Measurements from ENCODE around the gene SRF. TPM values are rescaled to one million over a fixed set of nuclear protein-coding genes. Genes with fewer than 3 reads are reported as not detected.
A peak's percentile ranks its signal among the peaks of the same experiment; 100 is the strongest.

Gene SRF
- total RNA-seq, 6 donors from 2014 or later, result 25.1 to 40.6 (median 30.8) TPM

GRCh38 chr6:43189776-43190304 is 18.8 kb downstream of the SRF start:
- ATAC-seq (ENCODE audit: low FRiP score in 2 of 2) (no peak), DNase-seq (no peak)
- no peaks in the 10 kb centered on the region for H3K27me3 ChIP-seq
- no peak overlapping the region for H3K27ac ChIP-seq
- no peaks in the 10 kb centered on the region for H3K9me3 ChIP-seq
- peaks cover 7 to 80% (median 59%) of the 10 kb centered on the region in 4 donors for H3K36me3 ChIP-seq
- TF ChIP-seq EP300 (IDR thresholded peaks at IDR 0.05) (no peak), POLR2A (IDR thresholded peaks at IDR 0.05) (no peak), POLR2AphosphoS5 (IDR thresholded peaks at IDR 0.05) (no peak)
- TF ChIP-seq, protein P1, sequence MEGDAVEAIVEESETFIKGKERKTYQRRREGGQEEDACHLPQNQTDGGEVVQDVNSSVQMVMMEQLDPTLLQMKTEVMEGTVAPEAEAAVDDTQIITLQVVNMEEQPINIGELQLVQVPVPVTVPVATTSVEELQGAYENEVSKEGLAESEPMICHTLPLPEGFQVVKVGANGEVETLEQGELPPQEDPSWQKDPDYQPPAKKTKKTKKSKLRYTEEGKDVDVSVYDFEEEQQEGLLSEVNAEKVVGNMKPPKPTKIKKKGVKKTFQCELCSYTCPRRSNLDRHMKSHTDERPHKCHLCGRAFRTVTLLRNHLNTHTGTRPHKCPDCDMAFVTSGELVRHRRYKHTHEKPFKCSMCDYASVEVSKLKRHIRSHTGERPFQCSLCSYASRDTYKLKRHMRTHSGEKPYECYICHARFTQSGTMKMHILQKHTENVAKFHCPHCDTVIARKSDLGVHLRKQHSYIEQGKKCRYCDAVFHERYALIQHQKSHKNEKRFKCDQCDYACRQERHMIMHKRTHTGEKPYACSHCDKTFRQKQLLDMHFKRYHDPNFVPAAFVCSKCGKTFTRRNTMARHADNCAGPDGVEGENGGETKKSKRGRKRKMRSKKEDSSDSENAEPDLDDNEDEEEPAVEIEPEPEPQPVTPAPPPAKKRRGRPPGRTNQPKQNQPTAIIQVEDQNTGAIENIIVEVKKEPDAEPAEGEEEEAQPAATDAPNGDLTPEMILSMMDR (IDR thresholded peaks at IDR 0.05), result no peak
- WGBS, 2 donors, result 86 to 89% methylated on average over 6 of the region's 6 CpGs
- no peak overlapping the region for H3K4me3 ChIP-seq
- H3K4me1 ChIP-seq, result no peaks in the 10 kb centered on the region

GRCh38 chr6:43192911-43193310 is 21.8 kb downstream of the SRF start:
- ATAC-seq (ENCODE audit: low FRiP score in 2 of 2) (no peak), DNase-seq (peak in 1 of 2 donors; percentile 6)
- Histone ChIP-seq H3K27ac (no peak overlapping the region), H3K4me3 (no peak overlapping the region), H3K4me1 (no peaks in the 10 kb centered on the region), H3K9me3 (no peaks in the 10 kb centered on the region), H3K27me3 (no peaks in the 10 kb centered on the region), H3K36me3 (peaks cover 7 to 83% (median 63%) of the 10 kb centered on the region in 4 donors)
- TF ChIP-seq POLR2AphosphoS5 (IDR thresholded peaks at IDR 0.05) (no peak), POLR2A (IDR thresholded peaks at IDR 0.05) (no peak), EP300 (IDR thresholded peaks at IDR 0.05) (no peak)
- TF ChIP-seq, protein P1 (IDR thresholded peaks at IDR 0.05), result no peak
- WGBS, 2 donors, result 94% methylated on average over 9 of the region's 9 CpGs

DNA sequence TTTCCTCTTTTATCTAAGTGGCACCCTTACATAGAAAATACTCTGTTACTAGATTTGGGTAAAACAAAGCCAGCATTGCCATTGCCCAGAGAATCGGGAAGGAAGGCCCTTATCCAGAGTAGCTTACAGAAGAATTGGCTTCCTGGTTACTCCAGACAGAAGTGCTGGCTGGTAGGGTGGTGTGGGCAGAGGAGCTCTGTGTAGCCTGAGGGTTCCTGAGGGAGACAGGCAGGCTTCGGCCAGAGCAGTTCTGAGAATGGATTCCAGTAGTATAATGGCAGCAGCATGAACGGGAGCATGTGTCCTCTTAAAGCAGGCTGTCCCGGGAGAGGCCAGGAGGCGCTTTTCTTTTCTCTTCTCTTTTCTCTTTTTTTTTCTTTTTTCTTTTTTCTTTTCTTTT is 22.9 kb downstream of the SRF start:
- Histone ChIP-seq H3K36me3 (peaks cover 2 to 83% (median 62%) of the 10 kb centered on the region in 4 donors), H3K9me3 (no peaks in the 10 kb centered on the region), H3K4me1 (no peaks in the 10 kb centered on the region), H3K4me3 (no peak overlapping the region), H3K27me3 (no peaks in the 10 kb centered on the region), H3K27ac (no peak overlapping the region)
- no peak for ATAC-seq (ENCODE audit: low FRiP score in 2 of 2)
- WGBS, 2 donors, result 90 to 98% methylated on average over 5 of the region's 5 CpGs
- peak in 1 of 2 donors; percentile 2 for DNase-seq
- TF ChIP-seq POLR2A (IDR thresholded peaks at IDR 0.05) (no peak), EP300 (IDR thresholded peaks at IDR 0.05) (no peak), POLR2AphosphoS5 (IDR thresholded peaks at IDR 0.05) (no peak)
- TF ChIP-seq, protein P1 (IDR thresholded peaks at IDR 0.05), result no peak

- Histone ChIP-seq H3K36me3 (peaks cover 0 to 89% (median 72%) of the 10 kb centered on the region in 4 donors), H3K4me3 (no peak overlapping the region), H3K4me1 (no peaks in the 10 kb centered on the region), H3K9me3 (no peaks in the 10 kb centered on the region), H3K27ac (no peak overlapping the region), H3K27me3 (no peaks in the 10 kb centered on the region)
- ATAC-seq (ENCODE audit: low FRiP score in 2 of 2) (no peak), DNase-seq (peak in 1 of 2 donors; percentile 11)
- TF ChIP-seq, protein P1 (IDR thresholded peaks at IDR 0.05), result no peak
- TF ChIP-seq POLR2A (IDR thresholded peaks at IDR 0.05) (no peak), POLR2AphosphoS5 (IDR thresholded peaks at IDR 0.05) (no peak), EP300 (IDR thresholded peaks at IDR 0.05) (no peak)
- WGBS, 2 donors, result 83 to 93% methylated on average over 3 to 5 of the region's 5 CpGs
These were observed 25.3 kb downstream of the SRF start for GRCh38 chr6:43196337-43196736.

- ATAC-seq (ENCODE audit: low FRiP score in 2 of 2), result no peak
- no peak overlapping the region for H3K4me3 ChIP-seq
- H3K27ac ChIP-seq, result no peak overlapping the region
- 78 to 88% methylated on average over 5 to 6 of the region's 6 CpGs for WGBS, 2 donors
- H3K9me3 ChIP-seq, result no peaks in the 10 kb centered on the region
- H3K27me3 ChIP-seq, result no peaks in the 10 kb centered on the region
- peak in 1 of 2 donors; percentile 12 for DNase-seq
- peaks cover 0 to 74% (median 50%) of the 10 kb centered on the region in 4 donors for H3K36me3 ChIP-seq
- TF ChIP-seq EP300 (IDR thresholded peaks at IDR 0.05), result no peak
- no peak for TF ChIP-seq POLR2AphosphoS5 (IDR thresholded peaks at IDR 0.05)
- no peak for TF ChIP-seq POLR2A (IDR thresholded peaks at IDR 0.05)
- TF ChIP-seq, protein P1 (IDR thresholded peaks at IDR 0.05), result no peak
- no peaks in the 10 kb centered on the region for H3K4me1 ChIP-seq
These were observed 28.8 kb downstream of the SRF start for GRCh38 chr6:43199912-43200311.
